ENCODE data around the gene SMYD3. TPM values are rescaled to one million over a fixed set of nuclear protein-coding genes. Genes with fewer than 3 reads are reported as not detected.

Gene SMYD3
- total RNA-seq, 2 donors from 2014 or later: 16.2 to 16.4 TPM

- Histone ChIP-seq H3K9ac (ENCODE audit: low read depth in 2 of 2, low read length in 2 of 2) (no peak overlapping the region), H3K4me3 (no peak overlapping the region), H3K27ac (no peak overlapping the region), H3K36me3 (no peaks in the 10 kb centered on the region), H3K27me3 (no peaks in the 10 kb centered on the region), H3K4me1 (no peaks in the 10 kb centered on the region), H3K9me3 (no peaks in the 10 kb centered on the region)
- TF ChIP-seq CTCF (IDR thresholded peaks at IDR 0.05): no peak
- no peak for DNase-seq
- intact Hi-C loops (cut with DNase I): loop anchor here (5.0 kb wide), 1 partner anchor 106 kb away; no protein-coding TSS in a partner anchor
Observed at GRCh38 chr1:245896258-245896657, 610.8 kb downstream of the SMYD3 start.

GRCh38 chr1:245895455-245895959, 611.6 kb downstream of the SMYD3 start:
- Histone ChIP-seq H3K9ac (ENCODE audit: low read depth in 2 of 2, low read length in 2 of 2) (no peak overlapping the region), H3K4me1 (no peaks in the 10 kb centered on the region), H3K36me3 (no peaks in the 10 kb centered on the region), H3K4me3 (no peak overlapping the region), H3K9me3 (no peaks in the 10 kb centered on the region), H3K27ac (no peak overlapping the region), H3K27me3 (no peaks in the 10 kb centered on the region)
- intact Hi-C loops (cut with DNase I): loop anchor here (5.0 kb wide), 1 partner anchor 107 kb away; no protein-coding TSS in a partner anchor
- DNase-seq: no peak
- TF ChIP-seq CTCF (IDR thresholded peaks at IDR 0.05): no peak

GRCh38 chr1:245894843-245895242, 612.2 kb downstream of the SMYD3 start:
- H3K4me3 ChIP-seq: no peak overlapping the region
- no peaks in the 10 kb centered on the region for H3K4me1 ChIP-seq
- no peak overlapping the region for H3K27ac ChIP-seq
- TF ChIP-seq CTCF (IDR thresholded peaks at IDR 0.05): no peak
- H3K9ac ChIP-seq (ENCODE audit: low read depth in 2 of 2, low read length in 2 of 2): no peak overlapping the region
- H3K36me3 ChIP-seq: no peaks in the 10 kb centered on the region
- no peaks in the 10 kb centered on the region for H3K9me3 ChIP-seq
- no peaks in the 10 kb centered on the region for H3K27me3 ChIP-seq
- intact Hi-C loops (cut with DNase I): loop anchor here (5.0 kb wide), 1 partner anchor 107 kb away; no protein-coding TSS in a partner anchor
- DNase-seq: peak; percentile 31

GRCh38 chr1:245893025-245893424, 614.1 kb downstream of the SMYD3 start:
- Histone ChIP-seq H3K9ac (ENCODE audit: low read depth in 2 of 2, low read length in 2 of 2) (no peak overlapping the region), H3K27me3 (no peaks in the 10 kb centered on the region), H3K36me3 (no peaks in the 10 kb centered on the region), H3K4me3 (no peak overlapping the region), H3K9me3 (no peaks in the 10 kb centered on the region), H3K27ac (no peak overlapping the region), H3K4me1 (no peaks in the 10 kb centered on the region)
- DNase-seq: no peak
- no peak for TF ChIP-seq CTCF (IDR thresholded peaks at IDR 0.05)
- intact Hi-C loops (cut with DNase I): no loop called here

- no peaks in the 10 kb centered on the region for H3K4me1 ChIP-seq
- TF ChIP-seq CTCF (IDR thresholded peaks at IDR 0.05): peak; percentile 24
Observed at GRCh38 chr1:245888809-245889208, 618.3 kb downstream of the SMYD3 start.

More at GRCh38 chr1:245888809-245889208, 618.3 kb downstream of the SMYD3 start:
- Histone ChIP-seq H3K9me3 (no peaks in the 10 kb centered on the region), H3K9ac (ENCODE audit: low read depth in 2 of 2, low read length in 2 of 2) (no peak overlapping the region), H3K27ac (no peak overlapping the region), H3K36me3 (no peaks in the 10 kb centered on the region), H3K27me3 (no peaks in the 10 kb centered on the region), H3K4me3 (no peak overlapping the region)
- intact Hi-C loops (cut with DNase I): no loop called here
- no peak for DNase-seq
